ENCODE data around the gene PDK2. TPM values are rescaled to one million over a fixed set of nuclear protein-coding genes. Genes with fewer than 3 reads are reported as not detected.
"Not testable (repeated sequence)": the region's sequence is repeated elsewhere in the genome, so short reads cannot be mapped to it uniquely, and the experiment has no call there.

The PDK2 gene
- total and polyA plus RNA-seq, 2 experiments from 2014 or later: 12.0 to 15.9 TPM

- Histone ChIP-seq H3K79me2 (replicated peaks; ENCODE audit: insufficient read depth) (no peaks in the 10 kb centered on the region), H3K36me3 (ENCODE audit: insufficient read depth) (no peaks in the 10 kb centered on the region), H3K27ac (ENCODE audit: low read depth) (no peak overlapping the region), H3K4me2 (no peak overlapping the region), H3K9me2 (ENCODE audit: insufficient read depth) (no peaks in the 10 kb centered on the region), H3K27me3 (ENCODE audit: insufficient read depth) (peaks cover 19% of the 10 kb centered on the region), H2AFZ (no peak overlapping the region), H3K4me3 (no peak overlapping the region), H4K20me1 (replicated peaks; ENCODE audit: insufficient read depth) (no peaks in the 10 kb centered on the region), H3F3A (replicated peaks; ENCODE audit: low read depth) (no peaks in the 10 kb centered on the region; the same call in 1 of the 2 replicates), H3K4me1 (ENCODE audit: insufficient read depth) (peaks cover 6% of the 10 kb centered on the region; the same call in 1 of the 2 replicates)
- H3K27ac Mint-ChIP-seq: no peak overlapping the region
- H3K9me3 Mint-ChIP-seq: no peaks in the 10 kb centered on the region
- H3K27me3 Mint-ChIP-seq (ENCODE audit: insufficient read depth, low read depth, poor library complexity): peaks cover 41% of the 10 kb centered on the region
- DNase-seq (ENCODE audit: low spot score): no peak
- TF ChIP-seq ETS1 (IDR thresholded peaks at IDR 0.05): no peak
- TF ChIP-seq ZNF114 (CRISPR knock-in tag; IDR thresholded peaks at IDR 0.05): no peak
- H3K4me3 Mint-ChIP-seq: no peak overlapping the region; the same call in 2 of the 3 replicates
- H3K36me3 Mint-ChIP-seq (ENCODE audit: low read depth): peaks cover 4% of the 10 kb centered on the region; the same call in 1 of the 3 replicates
- H3K4me1 Mint-ChIP-seq: peaks cover 28% of the 10 kb centered on the region
- no peak for ATAC-seq
Observed at GRCh38 chr17:50060951-50061712, 34.0 kb upstream of the PDK2 start.

- H3K36me3 Mint-ChIP-seq (ENCODE audit: low read depth); H3K9me3 Mint-ChIP-seq; H3K36me3 ChIP-seq (ENCODE audit: insufficient read depth); H4K20me1 ChIP-seq (replicated peaks; ENCODE audit: insufficient read depth); H3K4me3 Mint-ChIP-seq; H3K4me3 ChIP-seq; H3K4me2 ChIP-seq; ATAC-seq; H3K4me1 ChIP-seq (ENCODE audit: insufficient read depth); H3F3A ChIP-seq (replicated peaks; ENCODE audit: low read depth); DNase-seq (ENCODE audit: low spot score); H2AFZ ChIP-seq; H3K27ac ChIP-seq (ENCODE audit: low read depth); H3K9me2 ChIP-seq (ENCODE audit: insufficient read depth); H3K27ac Mint-ChIP-seq; H3K79me2 ChIP-seq (replicated peaks; ENCODE audit: insufficient read depth): not testable (repeated sequence)
- peaks cover 37% of the 10 kb centered on the region for H3K27me3 Mint-ChIP-seq (ENCODE audit: insufficient read depth, low read depth, poor library complexity)
- H3K4me1 Mint-ChIP-seq: peaks cover 28% of the 10 kb centered on the region
- peaks cover 19% of the 10 kb centered on the region for H3K27me3 ChIP-seq (ENCODE audit: insufficient read depth)
Observed at GRCh38 chr17:50061713-50062045, 33.5 kb upstream of the PDK2 start.

GRCh38 chr17:50062293-50063243, 32.6 kb upstream of the PDK2 start:
- no peaks in the 10 kb centered on the region for H4K20me1 ChIP-seq (replicated peaks; ENCODE audit: insufficient read depth)
- Mint-ChIP-seq H3K27ac (no peak overlapping the region), H3K9me3 (no peaks in the 10 kb centered on the region), H3K4me3 (no peak overlapping the region), H3K27me3 (ENCODE audit: insufficient read depth, low read depth, poor library complexity) (peaks cover 28% of the 10 kb centered on the region), H3K4me1 (peaks cover 23% of the 10 kb centered on the region), H3K36me3 (ENCODE audit: low read depth) (peaks cover 4% of the 10 kb centered on the region; the same call in 1 of the 3 replicates)
- no peak overlapping the region for H2AFZ ChIP-seq
- H3F3A ChIP-seq (replicated peaks; ENCODE audit: low read depth): no peaks in the 10 kb centered on the region
- no peak for DNase-seq (ENCODE audit: low spot score)
- H3K4me3 ChIP-seq: no peak overlapping the region
- H3K79me2 ChIP-seq (replicated peaks; ENCODE audit: insufficient read depth): no peaks in the 10 kb centered on the region
- no peak for TF ChIP-seq CREB1 (CRISPR knock-in tag; IDR thresholded peaks at IDR 0.05; ENCODE audit: low read depth)
- TF ChIP-seq POLR2AphosphoS5 (IDR thresholded peaks at IDR 0.05; ENCODE audit: low read depth): no peak
- no peak overlapping the region for H3K27ac ChIP-seq (ENCODE audit: low read depth)
- peaks cover 10% of the 10 kb centered on the region; the same call in 1 of the 2 replicates for H3K27me3 ChIP-seq (ENCODE audit: insufficient read depth)
- no peaks in the 10 kb centered on the region for H3K36me3 ChIP-seq (ENCODE audit: insufficient read depth)
- no peak overlapping the region for H3K4me2 ChIP-seq
- peak; percentile 21; the same call in 2 of the 3 replicates for ATAC-seq
- H3K9me2 ChIP-seq (ENCODE audit: insufficient read depth): no peaks in the 10 kb centered on the region
- H3K4me1 ChIP-seq (ENCODE audit: insufficient read depth): peaks cover 1% of the 10 kb centered on the region; the same call in 1 of the 2 replicates
